ENCODE data around the gene RNF187. TPM values are rescaled to one million over a fixed set of nuclear protein-coding genes. Genes with fewer than 3 reads are reported as not detected.

The RNF187 gene
- polyA plus RNA-seq, 1 donor = 57.5 TPM

Other genes with a start within 250 kb of the RNF187 start
- 7.4 TPM for gene TRIM11, start 80.5 kb upstream of the RNF187 start, polyA plus RNA-seq (ENCODE audit: insufficient read length)
- gene TRIM17, start 70.5 kb upstream of the RNF187 start, polyA plus RNA-seq (ENCODE audit: insufficient read length) = 1.1 TPM
- 21.2 TPM for gene RHOU, start 248.1 kb downstream of the RNF187 start, polyA plus RNA-seq (ENCODE audit: insufficient read length)

Data from hindlimb muscle (tissue), 1 donor.